GM21390 (cell line): ENCODE data around the gene HYAL2.
A peak's percentile ranks its signal among the peaks of the same experiment; 100 is the strongest.
"Not testable (repeated sequence)": the region's sequence is repeated elsewhere in the genome, so short reads cannot be mapped to it uniquely, and the experiment has no call there.

Experiments
- ATAC-seq: cut with Tn5 transposase; IDR thresholded peaks from one replicate; pipeline ENCODE4 v1.9.1; 2021; ENCODE audit not compliant: unreplicated experiment

The HYAL2 gene

GRCh38 chr3:50272911-50273688 lies 49.4 kb downstream of the HYAL2 start:
- peak; percentile 87 for ATAC-seq

GRCh38 chr3:50272538-50272910 lies 50.0 kb downstream of the HYAL2 start:
- not testable (repeated sequence) for ATAC-seq

- ATAC-seq = no peak
Observed at GRCh38 chr3:50271314-50271936, 51.1 kb downstream of the HYAL2 start.

GRCh38 chr3:50270422-50271224 lies 51.9 kb downstream of the HYAL2 start:
- ATAC-seq = no peak

- no peak for ATAC-seq
Observed at GRCh38 chr3:50269977-50270413, 52.5 kb downstream of the HYAL2 start.

- no peak for ATAC-seq
Observed at GRCh38 chr3:50269460-50269859, 53.1 kb downstream of the HYAL2 start.

GRCh38 chr3:50268703-50269451 lies 53.7 kb downstream of the HYAL2 start, which contains the start of gene SEMA3B:
Gene SEMA3B, plus strand, starts transcription at chr3:50269147. Its CDS starts 94 bp downstream, at chr3:50269241.
- ATAC-seq = no peak

- ATAC-seq = no peak
Observed at GRCh38 chr3:50268276-50268675, 54.3 kb downstream of the HYAL2 start.
